ENCODE results near the gene CFAP299. TPM values are rescaled to one million over a fixed set of nuclear protein-coding genes. Genes with fewer than 3 reads are reported as not detected.

The CFAP299 gene
- total RNA-seq, 4 donors from 2014 or later: not detected

- TF ChIP-seq EP300 (IDR thresholded peaks at IDR 0.05) (no peak), POLR2A (IDR thresholded peaks at IDR 0.05) (no peak), POLR2AphosphoS5 (IDR thresholded peaks at IDR 0.05) (no peak), CTCF (IDR thresholded peaks at IDR 0.05) (no peak)
- 91% methylated on average over 2 of the region's 2 CpGs for WGBS
- no peak overlapping the region for H3K27ac ChIP-seq
- H3K4me3 ChIP-seq: no peak overlapping the region
- DNase-seq (ENCODE audit: low spot score in 2 of 2): no peak
- no peaks in the 10 kb centered on the region for H3K27me3 ChIP-seq
- peaks cover 2% of the 10 kb centered on the region for H3K4me1 ChIP-seq
- no peaks in the 10 kb centered on the region for H3K9me3 ChIP-seq
- H3K36me3 ChIP-seq: no peaks in the 10 kb centered on the region
Observed at GRCh38 chr4:80475236-80475635, 139.7 kb downstream of the CFAP299 start.

- DNase-seq (ENCODE audit: low spot score in 2 of 2): no peak
- Histone ChIP-seq H3K9me3 (no peaks in the 10 kb centered on the region), H3K4me1 (peaks cover 2% of the 10 kb centered on the region), H3K4me3 (no peak overlapping the region), H3K36me3 (no peaks in the 10 kb centered on the region), H3K27me3 (no peaks in the 10 kb centered on the region), H3K27ac (no peak overlapping the region)
- WGBS: 60% methylated on average over 3 of the region's 3 CpGs
- TF ChIP-seq EP300 (IDR thresholded peaks at IDR 0.05): no peak
- TF ChIP-seq POLR2AphosphoS5 (IDR thresholded peaks at IDR 0.05): no peak
- TF ChIP-seq CTCF (IDR thresholded peaks at IDR 0.05): no peak
- no peak for TF ChIP-seq POLR2A (IDR thresholded peaks at IDR 0.05)
Observed at GRCh38 chr4:80475798-80476197, 140.3 kb downstream of the CFAP299 start.

- no peak overlapping the region for H3K4me3 ChIP-seq
- H3K36me3 ChIP-seq: no peaks in the 10 kb centered on the region
- H3K27ac ChIP-seq: no peak overlapping the region
- WGBS: 93% methylated on average over 2 of the region's 2 CpGs
- H3K4me1 ChIP-seq: no peaks in the 10 kb centered on the region
- TF ChIP-seq POLR2AphosphoS5 (IDR thresholded peaks at IDR 0.05) (no peak), POLR2A (IDR thresholded peaks at IDR 0.05) (no peak), CTCF (IDR thresholded peaks at IDR 0.05) (no peak), EP300 (IDR thresholded peaks at IDR 0.05) (no peak)
- DNase-seq (ENCODE audit: low spot score in 2 of 2): no peak
- H3K9me3 ChIP-seq: no peaks in the 10 kb centered on the region
- no peaks in the 10 kb centered on the region for H3K27me3 ChIP-seq
Observed at GRCh38 chr4:80484712-80485111, 149.2 kb downstream of the CFAP299 start.

GRCh38 chr4:80486603-80487002, 151.1 kb downstream of the CFAP299 start:
- Histone ChIP-seq H3K4me1 (no peaks in the 10 kb centered on the region), H3K27me3 (no peaks in the 10 kb centered on the region), H3K27ac (no peak overlapping the region), H3K4me3 (no peak overlapping the region), H3K9me3 (no peaks in the 10 kb centered on the region), H3K36me3 (no peaks in the 10 kb centered on the region)
- DNase-seq (ENCODE audit: low spot score in 2 of 2): no peak
- 66% methylated on average over 3 of the region's 3 CpGs for WGBS
- TF ChIP-seq EP300 (IDR thresholded peaks at IDR 0.05) (no peak), CTCF (IDR thresholded peaks at IDR 0.05) (no peak), POLR2A (IDR thresholded peaks at IDR 0.05) (no peak), POLR2AphosphoS5 (IDR thresholded peaks at IDR 0.05) (no peak)

GRCh38 chr4:80489798-80490197, 154.3 kb downstream of the CFAP299 start:
- TF ChIP-seq POLR2AphosphoS5 (IDR thresholded peaks at IDR 0.05) (no peak), CTCF (IDR thresholded peaks at IDR 0.05) (no peak), EP300 (IDR thresholded peaks at IDR 0.05) (no peak), POLR2A (IDR thresholded peaks at IDR 0.05) (no peak)
- Histone ChIP-seq H3K36me3 (no peaks in the 10 kb centered on the region), H3K4me3 (no peak overlapping the region), H3K4me1 (no peaks in the 10 kb centered on the region), H3K9me3 (no peaks in the 10 kb centered on the region), H3K27ac (no peak overlapping the region), H3K27me3 (no peaks in the 10 kb centered on the region)
- WGBS: 62% methylated on average over 4 of the region's 4 CpGs
- DNase-seq (ENCODE audit: low spot score in 2 of 2): no peak
